Spinal cord (tissue), 10 donors: ENCODE measurements around the gene SLC40A1. TPM values are rescaled to one million over a fixed set of nuclear protein-coding genes. Genes with fewer than 3 reads are reported as not detected.
A peak's percentile ranks its signal among the peaks of the same experiment; 100 is the strongest.

Experiments
- DNase-seq, 6 donors: peaks; one replicate each; pipeline versions ENCODE4 v3.0.0 to v3.0.0-alpha.2; 2013 to 2015; ENCODE audit warnings: low spot score in 6 of 6, low read depth in 4 of 6
- H3K27ac ChIP-seq: one replicate; pipeline ENCODE4 v1.5.1; 2013; ENCODE audit warnings: low read depth, low read length, control low read depth
- H3K27me3 ChIP-seq: one replicate; pipeline ENCODE4 v1.6.1; 2013; ENCODE audit warnings: low read length; ENCODE audit not compliant: control insufficient read depth, insufficient read depth
- H3K36me3 ChIP-seq: one replicate; pipeline ENCODE4 v1.6.1; 2013; ENCODE audit warnings: low read length; ENCODE audit not compliant: control insufficient read depth, insufficient read depth
- H3K4me1 ChIP-seq: one replicate; pipeline ENCODE4 v1.6.1; 2013; ENCODE audit warnings: low read length; ENCODE audit not compliant: control insufficient read depth, insufficient read depth
- H3K4me3 ChIP-seq: one replicate; pipeline ENCODE4 v1.5.1; 2013; ENCODE audit warnings: low read depth, low read length, control low read depth
- H3K9me3 ChIP-seq: one replicate; pipeline ENCODE4 v1.6.1; 2013; ENCODE audit warnings: low read length; ENCODE audit not compliant: control insufficient read depth, insufficient read depth
- WGBS: methylation state at CpG from one replicate; pipeline ENCODE4 v1.1.5; 2013; ENCODE audit warnings: missing lambda C conversion rate; ENCODE audit not compliant: insufficient coverage; 5-methylcytosine and 5-hydroxymethylcytosine counted together
- polyA plus RNA-seq, 2 donors: library from polyadenylated mRNA; unstranded; fragments of 120-200 nt; gene quantifications; one replicate each; pipeline ENCODE4 v1.2.1, GENCODE V29; 2013; ENCODE audit not compliant: insufficient read length in 2 of 2
- total RNA-seq, 2 donors: library from RNA; depleted of rRNA in 1 of 2; stranded (reverse); fragments of 120-200 nt in 1 of 2; fragments of >200 nt in 1 of 2; gene quantifications; one replicate each; pipeline versions ENCODE4 v1.2.3 to v1.2.4, GENCODE V29; 2013 to 2014
- donor health status: healthy.

The SLC40A1 gene
- total and polyA plus RNA-seq, 4 donors = 25.7 to 156 (median 41.9) TPM

DNA sequence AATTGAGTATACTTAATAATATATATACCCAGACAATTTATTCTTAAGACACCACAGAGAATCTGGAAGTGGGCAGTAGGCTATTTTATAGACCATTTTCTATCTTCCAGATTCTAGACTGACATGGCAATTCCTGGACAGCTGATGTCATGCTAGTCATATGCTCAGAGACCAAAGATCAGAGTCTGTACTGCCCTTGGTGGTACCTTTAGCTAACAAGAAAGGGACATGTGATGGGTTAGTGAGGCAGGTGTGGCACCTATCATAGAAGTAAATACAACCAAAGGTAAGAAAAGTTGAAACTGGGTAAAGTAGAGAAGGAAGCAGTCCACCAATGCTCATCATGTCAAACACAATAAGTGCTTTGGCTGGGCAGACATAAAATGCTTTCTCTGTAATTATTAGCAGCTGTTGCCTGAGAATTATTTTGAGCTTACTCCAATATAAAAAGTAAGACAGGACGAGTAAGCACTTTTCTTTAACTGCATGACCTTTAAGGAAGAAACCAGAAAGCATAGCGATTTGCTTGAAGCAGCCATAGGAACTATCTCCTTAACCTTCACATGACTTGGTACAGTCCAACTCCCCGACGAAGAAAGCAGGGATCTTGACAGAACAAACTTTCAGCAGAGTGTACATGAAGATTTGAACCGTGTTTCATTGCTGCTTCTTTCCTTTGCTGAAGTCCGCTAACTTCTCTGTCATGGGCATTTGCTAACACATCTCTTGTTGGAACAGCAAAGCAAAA is 47.1 kb downstream of the SLC40A1 start:
- no peaks in the 10 kb centered on the region for H3K36me3 ChIP-seq
- WGBS = 78% methylated on average over 6 of the region's 6 CpGs
- no peak overlapping the region for H3K4me3 ChIP-seq
- DNase-seq = no peak
- H3K27ac ChIP-seq = no peak overlapping the region
- no peaks in the 10 kb centered on the region for H3K27me3 ChIP-seq
- H3K4me1 ChIP-seq = no peaks in the 10 kb centered on the region
- no peaks in the 10 kb centered on the region for H3K9me3 ChIP-seq

DNA sequence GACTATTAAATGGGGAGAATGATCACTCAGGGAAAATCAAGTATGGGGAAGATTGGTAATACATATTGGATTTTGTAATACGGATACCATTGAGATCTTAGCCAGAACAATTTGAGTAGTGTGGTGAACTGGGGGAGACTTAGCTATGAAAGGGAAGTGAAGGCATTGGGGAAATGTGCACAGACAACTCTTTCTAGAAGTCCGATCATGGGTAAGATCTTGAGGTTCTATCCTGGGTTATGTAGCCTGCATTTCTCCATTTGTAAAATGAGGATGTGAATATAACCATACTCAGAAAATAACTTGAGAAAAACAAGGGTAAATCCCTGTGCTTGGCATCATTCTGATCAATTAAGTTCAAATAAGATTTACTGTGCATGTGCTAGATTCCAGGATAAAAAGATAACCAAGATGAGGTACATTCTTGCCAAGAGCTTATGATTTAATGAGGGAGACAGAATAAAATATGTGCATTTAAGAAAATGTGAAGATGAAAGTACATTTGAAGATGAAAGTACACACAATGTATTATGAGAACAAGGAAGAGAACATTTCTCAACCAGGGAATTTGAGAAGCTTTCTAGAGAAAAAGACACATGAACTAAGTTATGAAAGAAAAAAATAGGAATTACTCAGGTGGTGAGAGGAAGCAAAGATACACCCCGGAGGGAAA is 49.5 kb downstream of the SLC40A1 start:
- Histone ChIP-seq H3K4me3 (no peak overlapping the region), H3K9me3 (no peaks in the 10 kb centered on the region), H3K36me3 (no peaks in the 10 kb centered on the region), H3K4me1 (peaks cover 3% of the 10 kb centered on the region), H3K27ac (no peak overlapping the region), H3K27me3 (no peaks in the 10 kb centered on the region)
- WGBS = 93% methylated on average over 1 of the region's 3 CpGs
- no peak for DNase-seq

DNA sequence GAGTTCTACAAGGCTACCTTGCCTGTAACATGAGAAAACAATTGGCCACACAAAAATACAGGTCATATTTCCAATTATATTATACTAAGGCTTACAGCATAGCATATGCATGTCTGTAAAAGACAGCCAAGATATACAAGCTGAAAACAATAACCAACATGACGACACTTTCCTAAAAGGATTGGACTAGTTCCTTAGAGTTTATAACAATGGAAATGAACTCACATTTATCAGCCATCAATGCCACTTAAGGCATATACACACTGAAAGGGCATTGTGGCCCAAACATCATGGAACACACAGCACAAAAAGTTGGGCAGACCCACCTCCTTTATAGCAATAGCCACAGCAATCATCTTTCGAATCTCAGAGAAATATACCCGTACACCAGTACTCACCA is 52.0 kb downstream of the SLC40A1 start:
- Histone ChIP-seq H3K4me1 (peaks cover 3% of the 10 kb centered on the region), H3K27ac (no peak overlapping the region), H3K36me3 (no peaks in the 10 kb centered on the region), H3K9me3 (no peaks in the 10 kb centered on the region), H3K27me3 (no peaks in the 10 kb centered on the region), H3K4me3 (no peak overlapping the region)
- WGBS = no CpG with 5 or more reads among the region's 3 CpGs
- DNase-seq = no peak

GRCh38 chr2:189527812-189528592 is 52.6 kb downstream of the SLC40A1 start:
- Histone ChIP-seq H3K36me3 (no peaks in the 10 kb centered on the region), H3K9me3 (no peaks in the 10 kb centered on the region), H3K4me1 (peaks cover 3% of the 10 kb centered on the region), H3K4me3 (no peak overlapping the region), H3K27ac (no peak overlapping the region), H3K27me3 (no peaks in the 10 kb centered on the region)
- no peak for DNase-seq
- WGBS = no CpG with 5 or more reads among the region's 1 CpG

GRCh38 chr2:189527041-189527750 is 53.4 kb downstream of the SLC40A1 start:
- Histone ChIP-seq H3K27me3 (no peaks in the 10 kb centered on the region), H3K36me3 (no peaks in the 10 kb centered on the region), H3K27ac (peak overlapping the region; percentile 25), H3K4me1 (peaks cover 3% of the 10 kb centered on the region), H3K4me3 (no peak overlapping the region), H3K9me3 (no peaks in the 10 kb centered on the region)
- DNase-seq = peak in 1 of 6 donors; percentile 33
- 93% methylated on average over 2 of the region's 13 CpGs for WGBS

GRCh38 chr2:189526241-189526640 is 54.3 kb downstream of the SLC40A1 start:
- H3K36me3 ChIP-seq = no peaks in the 10 kb centered on the region
- no peak overlapping the region for H3K4me3 ChIP-seq
- no CpG with 5 or more reads among the region's 2 CpGs for WGBS
- no peak overlapping the region for H3K27ac ChIP-seq
- peaks cover 3% of the 10 kb centered on the region for H3K4me1 ChIP-seq
- H3K27me3 ChIP-seq = no peaks in the 10 kb centered on the region
- no peak for DNase-seq
- no peaks in the 10 kb centered on the region for H3K9me3 ChIP-seq

GRCh38 chr2:189524746-189525145 is 55.8 kb downstream of the SLC40A1 start:
- Histone ChIP-seq H3K9me3 (no peaks in the 10 kb centered on the region), H3K27me3 (no peaks in the 10 kb centered on the region), H3K27ac (no peak overlapping the region), H3K36me3 (no peaks in the 10 kb centered on the region), H3K4me1 (peaks cover 3% of the 10 kb centered on the region), H3K4me3 (no peak overlapping the region)
- no peak for DNase-seq
- 87% methylated on average over 4 of the region's 4 CpGs for WGBS

DNA sequence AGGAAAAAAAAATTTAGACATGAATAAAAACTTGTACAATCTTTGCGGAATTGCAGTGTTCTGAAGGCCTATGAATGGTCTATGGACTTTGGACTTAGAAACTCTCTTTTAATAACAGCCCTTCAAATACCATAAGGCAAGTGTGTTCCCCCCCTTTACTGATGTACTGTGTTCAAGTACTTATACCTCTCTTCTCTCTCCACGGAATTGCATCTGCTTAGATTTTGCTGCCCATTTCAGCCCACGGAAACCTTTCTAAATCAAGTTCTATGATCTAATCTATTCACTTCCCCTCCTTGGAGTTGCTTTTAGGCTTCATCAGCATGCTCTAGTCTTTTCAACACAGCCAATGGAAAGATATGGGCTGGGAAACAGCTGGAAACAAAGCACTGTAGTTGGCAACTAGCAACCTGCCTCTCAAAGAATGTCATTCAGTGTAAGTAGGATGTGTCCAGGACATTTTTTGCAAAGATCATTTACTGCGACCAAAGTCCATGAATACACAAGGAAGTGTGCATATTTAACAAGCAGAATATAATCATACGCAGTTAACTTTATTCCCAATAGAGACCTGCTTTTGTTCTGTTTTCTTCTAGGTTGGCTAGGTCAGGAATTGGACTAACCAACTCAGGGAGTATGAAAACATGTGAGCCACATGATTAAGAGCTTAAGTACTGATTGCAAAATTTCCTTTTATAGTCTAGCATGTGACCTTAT is 58.0 kb downstream of the SLC40A1 start:
- DNase-seq = peak in 1 of 6 donors; percentile 37
- Histone ChIP-seq H3K9me3 (no peaks in the 10 kb centered on the region), H3K36me3 (no peaks in the 10 kb centered on the region), H3K4me1 (peaks cover 3% of the 10 kb centered on the region), H3K4me3 (no peak overlapping the region), H3K27ac (no peak overlapping the region), H3K27me3 (no peaks in the 10 kb centered on the region)
- 48% methylated on average over 2 of the region's 5 CpGs for WGBS
